DMS 273 (cell line): ENCODE measurements around the gene VEGFA.

Source experiments
- DNase-seq: peaks from one replicate; lab custom pipeline; 2025; ENCODE audit not compliant: unreplicated experiment; lab: John Stamatoyannopoulos, UW

Gene VEGFA

GRCh38 chr6:43784049-43784855, 14.2 kb downstream of the VEGFA start:
- no peak for DNase-seq

GRCh38 chr6:43785220-43785752, 15.3 kb downstream of the VEGFA start:
- DNase-seq, result no peak

GRCh38 chr6:43785904-43786303, 15.9 kb downstream of the VEGFA start:
- DNase-seq, result no peak

- DNase-seq, result no peak
Observed at GRCh38 chr6:43786664-43787329, 16.8 kb downstream of the VEGFA start.

- no peak for DNase-seq
Observed at GRCh38 chr6:43788301-43788700, 18.3 kb downstream of the VEGFA start.

- DNase-seq, result no peak
Observed at GRCh38 chr6:43789447-43789846, 19.4 kb downstream of the VEGFA start.

GRCh38 chr6:43790031-43790430, 20.0 kb downstream of the VEGFA start:
- no peak for DNase-seq

- no peak for DNase-seq
Observed at GRCh38 chr6:43791745-43792422, 21.9 kb downstream of the VEGFA start.

GRCh38 chr6:43793154-43793874, 23.3 kb downstream of the VEGFA start:
- DNase-seq, result no peak

GRCh38 chr6:43793875-43794242, 23.8 kb downstream of the VEGFA start:
- no peak for DNase-seq

GRCh38 chr6:43795421-43795820, 25.4 kb downstream of the VEGFA start:
- DNase-seq, result no peak

GRCh38 chr6:43796168-43796567, 26.2 kb downstream of the VEGFA start:
- no peak for DNase-seq

GRCh38 chr6:43796903-43797890, 27.2 kb downstream of the VEGFA start:
- DNase-seq, result no peak

GRCh38 chr6:43797919-43798318, 27.9 kb downstream of the VEGFA start:
- DNase-seq, result no peak

- DNase-seq, result no peak
Observed at GRCh38 chr6:43798688-43799444, 28.9 kb downstream of the VEGFA start.

GRCh38 chr6:43799551-43800297, 29.7 kb downstream of the VEGFA start:
- DNase-seq, result no peak

GRCh38 chr6:43800298-43800623, 30.2 kb downstream of the VEGFA start:
- DNase-seq, result no peak

GRCh38 chr6:43800746-43801494, 30.9 kb downstream of the VEGFA start:
- no peak for DNase-seq
